Esophagus squamous epithelium (tissue), 4 donors: Measurements from ENCODE around the gene BBX.
"Not testable (repeated sequence)": the region's sequence is repeated elsewhere in the genome, so short reads cannot be mapped to it uniquely, and the experiment has no call there.

Experiments
- POLR2A ChIP-seq, 4 donors: fragments of 450-650 bp; IDR thresholded peaks; one replicate each; pipeline ENCODE4 v1.6.1; 2017; ENCODE audit warnings: antibody characterized with exemption in 4 of 4, mild to moderate bottlenecking in 4 of 4, moderate library complexity in 3 of 4
- TF ChIP-seq, protein P1 (sequence below), 6 experiments: fragments of 450-650 bp in 4 of 6; fragments of 200-600 bp in 2 of 6; sonication (generic) in 2 of 6; IDR thresholded peaks; one replicate each; pipeline ENCODE4 v1.5.1; 2016 to 2019; ENCODE audit warnings: antibody characterized with exemption in 6 of 6, mild to moderate bottlenecking in 4 of 6, moderate library complexity in 4 of 6

DNA sequence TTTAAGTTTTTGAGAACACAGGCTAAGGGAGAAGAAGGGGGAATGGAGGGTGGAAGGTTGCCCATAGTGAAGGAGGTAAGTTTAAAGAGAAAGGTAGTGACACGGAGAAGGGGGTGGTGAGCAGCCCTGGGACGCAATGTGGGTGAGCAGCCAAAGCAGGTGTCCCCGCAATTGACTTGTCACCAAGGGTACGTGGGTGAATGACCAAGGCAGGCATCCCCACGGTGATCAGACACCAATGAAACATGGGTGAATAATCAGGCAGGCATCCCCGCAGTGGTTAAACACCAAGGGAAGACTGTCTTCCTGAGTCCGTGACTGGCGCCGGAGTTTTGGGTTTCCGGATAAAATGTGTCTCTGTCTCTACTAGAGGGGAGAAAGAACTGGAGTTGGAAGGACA lies 48.3 kb downstream of the BBX start:
- TF ChIP-seq, protein P1, sequence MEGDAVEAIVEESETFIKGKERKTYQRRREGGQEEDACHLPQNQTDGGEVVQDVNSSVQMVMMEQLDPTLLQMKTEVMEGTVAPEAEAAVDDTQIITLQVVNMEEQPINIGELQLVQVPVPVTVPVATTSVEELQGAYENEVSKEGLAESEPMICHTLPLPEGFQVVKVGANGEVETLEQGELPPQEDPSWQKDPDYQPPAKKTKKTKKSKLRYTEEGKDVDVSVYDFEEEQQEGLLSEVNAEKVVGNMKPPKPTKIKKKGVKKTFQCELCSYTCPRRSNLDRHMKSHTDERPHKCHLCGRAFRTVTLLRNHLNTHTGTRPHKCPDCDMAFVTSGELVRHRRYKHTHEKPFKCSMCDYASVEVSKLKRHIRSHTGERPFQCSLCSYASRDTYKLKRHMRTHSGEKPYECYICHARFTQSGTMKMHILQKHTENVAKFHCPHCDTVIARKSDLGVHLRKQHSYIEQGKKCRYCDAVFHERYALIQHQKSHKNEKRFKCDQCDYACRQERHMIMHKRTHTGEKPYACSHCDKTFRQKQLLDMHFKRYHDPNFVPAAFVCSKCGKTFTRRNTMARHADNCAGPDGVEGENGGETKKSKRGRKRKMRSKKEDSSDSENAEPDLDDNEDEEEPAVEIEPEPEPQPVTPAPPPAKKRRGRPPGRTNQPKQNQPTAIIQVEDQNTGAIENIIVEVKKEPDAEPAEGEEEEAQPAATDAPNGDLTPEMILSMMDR (IDR thresholded peaks at IDR 0.05): not testable (repeated sequence)
- not testable (repeated sequence) for TF ChIP-seq POLR2A (IDR thresholded peaks at IDR 0.05)
